Neuronal stem cell (in vitro differentiated cells): ENCODE results near the gene DMXL1.

Source experiments
- DNase-seq: peaks from one replicate; pipeline ENCODE4 v3.0.0-alpha.2; 2013; ENCODE audit warnings: low spot score
- H2AFZ ChIP-seq: one replicate; pipeline ENCODE4 v1.6.1; 2013; ENCODE audit warnings: mild to moderate bottlenecking, low read length, inconsistent platforms
- H2AK5ac ChIP-seq: 2 replicates; pipeline ENCODE4 v1.6.1; 2013; ENCODE audit warnings: low read depth, mild to moderate bottlenecking, inconsistent platforms, low read length, moderate library complexity, mixed read lengths
- H2BK120ac ChIP-seq: 2 replicates; pipeline ENCODE4 v1.6.1; 2013; ENCODE audit warnings: low read depth, mild to moderate bottlenecking, inconsistent platforms, low read length, moderate library complexity, mixed read lengths
- H2BK12ac ChIP-seq: one replicate; pipeline ENCODE4 v1.6.1; 2013; ENCODE audit warnings: low read length, inconsistent platforms
- H2BK15ac ChIP-seq: 2 replicates; pipeline ENCODE4 v1.6.1; 2013; ENCODE audit warnings: mild to moderate bottlenecking, low read length, inconsistent platforms, mixed read lengths
- H2BK5ac ChIP-seq: one replicate; pipeline ENCODE4 v1.6.1; 2013; ENCODE audit warnings: inconsistent platforms, mild to moderate bottlenecking, low read length, moderate library complexity
- H3K14ac ChIP-seq: one replicate; pipeline ENCODE4 v1.6.1; 2013; ENCODE audit warnings: low read length, inconsistent platforms
- H3K18ac ChIP-seq: 2 replicates; pipeline ENCODE4 v1.6.1; 2013; ENCODE audit warnings: low read length, inconsistent platforms
- H3K23ac ChIP-seq: 2 replicates; pipeline ENCODE4 v1.6.1; 2013; ENCODE audit warnings: low read depth, mild to moderate bottlenecking, mixed read lengths, low read length, inconsistent platforms; ENCODE audit not compliant: poor library complexity
- H3K27ac ChIP-seq: replicated peaks from 3 replicates; pipeline ENCODE4 v1.5.1; 2013; ENCODE audit warnings: low read length, inconsistent platforms
- H3K27me3 ChIP-seq, 3 experiments: 2 replicates each; pipeline ENCODE4 v1.6.1; 2013; ENCODE audit warnings: low read length in 3 of 3, mild to moderate bottlenecking in 2 of 3, inconsistent platforms in 1 of 3, low read depth in 1 of 3, mixed read lengths in 1 of 3, moderate library complexity in 1 of 3; ENCODE audit not compliant: control insufficient read depth in 3 of 3, insufficient read depth in 3 of 3
- H3K36me3 ChIP-seq, 2 donors: replicated peaks in 1 of 2; 2 replicates each; pipeline ENCODE4 v1.6.1; 2013; ENCODE audit warnings: low read length in 2 of 2; ENCODE audit not compliant: control insufficient read depth in 2 of 2, insufficient read depth in 2 of 2
- H3K4ac ChIP-seq: 2 replicates; pipeline ENCODE4 v1.6.1; 2013; ENCODE audit warnings: inconsistent platforms, mild to moderate bottlenecking, low read length, moderate library complexity
- H3K4me1 ChIP-seq, 2 donors: 1 replicate in 1 of 2; 2 replicates in 1 of 2; pipeline ENCODE4 v1.6.1; 2013; ENCODE audit warnings: low read length in 2 of 2, low read depth in 1 of 2; ENCODE audit not compliant: control insufficient read depth in 2 of 2, insufficient read depth in 1 of 2
- H3K4me2 ChIP-seq: one replicate; pipeline ENCODE4 v1.6.1; 2013; ENCODE audit warnings: mild to moderate bottlenecking, low read length, inconsistent platforms; ENCODE audit not compliant: insufficient read depth, poor library complexity, severe bottlenecking
- H3K4me3 ChIP-seq, 2 donors: 2 replicates each; pipeline ENCODE4 v1.5.1; 2013; ENCODE audit warnings: low read length in 2 of 2, mild to moderate bottlenecking in 2 of 2, inconsistent platforms in 1 of 2, moderate library complexity in 1 of 2
- H3K79me1 ChIP-seq: one replicate; pipeline ENCODE4 v1.6.1; 2013; ENCODE audit warnings: low read depth, mild to moderate bottlenecking, inconsistent platforms, low read length, moderate library complexity
- H3K9ac ChIP-seq: one replicate; pipeline ENCODE4 v1.6.1; 2013; ENCODE audit warnings: mild to moderate bottlenecking, low read depth, low read length, inconsistent platforms; ENCODE audit not compliant: poor library complexity
- H3K9me3 ChIP-seq, 2 donors: replicated peaks in 1 of 2; 2 replicates each; pipeline versions ENCODE3 to v1.6.1; 2013; ENCODE audit warnings: low read length in 2 of 2, mild to moderate bottlenecking in 2 of 2, inconsistent platforms in 1 of 2, low read depth in 1 of 2, mixed read lengths in 1 of 2, moderate library complexity in 1 of 2; ENCODE audit not compliant: control insufficient read depth in 2 of 2, insufficient read depth in 1 of 2
- H4K8ac ChIP-seq: one replicate; pipeline ENCODE4 v1.6.1; 2013; ENCODE audit warnings: low read depth, mild to moderate bottlenecking, inconsistent platforms, low read length, moderate library complexity
- H4K91ac ChIP-seq: one replicate; pipeline ENCODE4 v1.6.1; 2013; ENCODE audit warnings: low read length, low read depth, mild to moderate bottlenecking, inconsistent platforms; ENCODE audit not compliant: poor library complexity
- WGBS, 2 donors: extraction: QIAGEN DNeasy Blood & Tissue Kit; methylation state at CpG; one replicate each; pipeline ENCODE4 v1.1.7; 2013; ENCODE audit warnings: missing lambda C conversion rate in 2 of 2, mixed read lengths in 1 of 2; ENCODE audit not compliant: insufficient read length in 2 of 2, insufficient replicate concordance in 1 of 2; ENCODE audit errors: extremely low coverage in 2 of 2; 5-methylcytosine and 5-hydroxymethylcytosine counted together

The DMXL1 gene

GRCh38 chr5:119058979-119059529, 11.8 kb upstream of the DMXL1 start:
- H3K27me3 ChIP-seq = no peaks in the 10 kb centered on the region
- no peak overlapping the region for H2BK5ac ChIP-seq
- H4K91ac ChIP-seq = no peak overlapping the region
- H3K79me1 ChIP-seq = no peaks in the 10 kb centered on the region
- H3K14ac ChIP-seq = no peak overlapping the region
- H3K18ac ChIP-seq = no peak overlapping the region
- DNase-seq = no peak
- no peak overlapping the region for H2BK120ac ChIP-seq
- no peaks in the 10 kb centered on the region for H3K9me3 ChIP-seq
- no peak overlapping the region for H3K27ac ChIP-seq
- no peak overlapping the region for H2BK12ac ChIP-seq
- no peak overlapping the region for H3K4me2 ChIP-seq
- H3K9ac ChIP-seq = no peak overlapping the region
- H3K23ac ChIP-seq = no peak overlapping the region
- no peak overlapping the region for H2BK15ac ChIP-seq
- H3K4ac ChIP-seq = no peak overlapping the region
- no peaks in the 10 kb centered on the region for H3K4me1 ChIP-seq
- no peak overlapping the region for H2AFZ ChIP-seq
- no peak overlapping the region for H4K8ac ChIP-seq
- H2AK5ac ChIP-seq = no peak overlapping the region
- no peaks in the 10 kb centered on the region for H3K36me3 ChIP-seq
- H3K4me3 ChIP-seq = no peak overlapping the region

- Histone ChIP-seq H3K27ac (no peak overlapping the region), H3K23ac (no peak overlapping the region), H2BK12ac (no peak overlapping the region), H3K14ac (no peak overlapping the region), H3K4me1 (no peaks in the 10 kb centered on the region), H2AK5ac (no peak overlapping the region), H3K79me1 (no peaks in the 10 kb centered on the region), H3K4ac (no peak overlapping the region), H3K9ac (no peak overlapping the region), H3K36me3 (no peaks in the 10 kb centered on the region), H2BK15ac (no peak overlapping the region), H3K27me3 (no peaks in the 10 kb centered on the region), H3K9me3 (no peaks in the 10 kb centered on the region), H2BK5ac (no peak overlapping the region), H4K91ac (no peak overlapping the region), H2BK120ac (no peak overlapping the region), H3K4me2 (no peak overlapping the region), H4K8ac (no peak overlapping the region), H2AFZ (no peak overlapping the region), H3K18ac (no peak overlapping the region), H3K4me3 (no peak overlapping the region)
- DNase-seq = no peak
These were observed 11.1 kb upstream of the DMXL1 start for GRCh38 chr5:119059740-119060255.

GRCh38 chr5:119063579-119064379, 7.1 kb upstream of the DMXL1 start:
- no peak for DNase-seq
- H3K27ac ChIP-seq = no peak overlapping the region
- H2AK5ac ChIP-seq = no peak overlapping the region
- H2BK5ac ChIP-seq = no peak overlapping the region
- H2BK12ac ChIP-seq = no peak overlapping the region
- no peak overlapping the region for H3K4me3 ChIP-seq
- no peaks in the 10 kb centered on the region for H3K79me1 ChIP-seq
- H3K4me1 ChIP-seq = no peaks in the 10 kb centered on the region
- H3K9me3 ChIP-seq = no peaks in the 10 kb centered on the region
- no peak overlapping the region for H2AFZ ChIP-seq
- no CpG with 5 or more reads among the region's 5 CpGs for WGBS, 2 donors
- no peak overlapping the region for H3K4ac ChIP-seq
- H3K23ac ChIP-seq = no peak overlapping the region
- H3K14ac ChIP-seq = no peak overlapping the region
- no peaks in the 10 kb centered on the region for H3K36me3 ChIP-seq
- H4K8ac ChIP-seq = no peak overlapping the region
- no peak overlapping the region for H2BK120ac ChIP-seq
- no peak overlapping the region for H3K9ac ChIP-seq
- no peak overlapping the region for H3K18ac ChIP-seq
- H4K91ac ChIP-seq = no peak overlapping the region
- H3K4me2 ChIP-seq = no peak overlapping the region
- H3K27me3 ChIP-seq = no peaks in the 10 kb centered on the region
- H2BK15ac ChIP-seq = no peak overlapping the region

GRCh38 chr5:119067450-119067849, 3.4 kb upstream of the DMXL1 start:
- H2AK5ac ChIP-seq = no peak overlapping the region
- H3K4me2 ChIP-seq = no peak overlapping the region
- no peak overlapping the region for H2BK12ac ChIP-seq
- no peak overlapping the region for H2BK5ac ChIP-seq
- H3K79me1 ChIP-seq = no peaks in the 10 kb centered on the region
- no peak overlapping the region for H4K91ac ChIP-seq
- H3K4ac ChIP-seq = no peak overlapping the region
- H3K4me3 ChIP-seq = no peak overlapping the region
- H3K27ac ChIP-seq = no peak overlapping the region
- no peak overlapping the region for H2BK120ac ChIP-seq
- no peak overlapping the region for H3K23ac ChIP-seq
- no peaks in the 10 kb centered on the region for H3K9me3 ChIP-seq
- no peak overlapping the region for H2BK15ac ChIP-seq
- no peak overlapping the region for H3K18ac ChIP-seq
- no peaks in the 10 kb centered on the region for H3K27me3 ChIP-seq
- H2AFZ ChIP-seq = no peak overlapping the region
- no peak overlapping the region for H4K8ac ChIP-seq
- WGBS, 2 donors = no CpG with 5 or more reads among the region's 4 CpGs
- no peaks in the 10 kb centered on the region for H3K36me3 ChIP-seq
- H3K14ac ChIP-seq = no peak overlapping the region
- H3K9ac ChIP-seq = no peak overlapping the region
- DNase-seq = no peak
- H3K4me1 ChIP-seq = no peaks in the 10 kb centered on the region
